Measurements from ENCODE around the gene KIAA2012. TPM values are rescaled to one million over a fixed set of nuclear protein-coding genes. Genes with fewer than 3 reads are reported as not detected.

KIAA2012 gene
- total RNA-seq, 1 donor from 2014 or later, result 1.3 TPM

GRCh38 chr2:202184557-202184956 is 111.5 kb downstream of the KIAA2012 start:
- TF ChIP-seq CTCF (conservative IDR thresholded peaks at IDR 0.05), result no peak
- no peaks in the 10 kb centered on the region for H3K36me3 Mint-ChIP-seq
- no peaks in the 10 kb centered on the region for H3K27me3 Mint-ChIP-seq
- H3K4me1 Mint-ChIP-seq (ENCODE audit: unreplicated experiment), result peaks cover 11% of the 10 kb centered on the region
- DNase-seq (ENCODE audit: extremely low spot score, unreplicated experiment), result no peak
- H3K9me3 Mint-ChIP-seq, result no peaks in the 10 kb centered on the region
- no peak overlapping the region for H3K4me3 Mint-ChIP-seq
- no peak overlapping the region for H3K27ac Mint-ChIP-seq

- H3K9me3 Mint-ChIP-seq, result no peaks in the 10 kb centered on the region
- DNase-seq (ENCODE audit: extremely low spot score, unreplicated experiment), result no peak
- peaks cover 11% of the 10 kb centered on the region for H3K4me1 Mint-ChIP-seq (ENCODE audit: unreplicated experiment)
- no peaks in the 10 kb centered on the region for H3K36me3 Mint-ChIP-seq
- H3K4me3 Mint-ChIP-seq, result no peak overlapping the region
- no peak for TF ChIP-seq CTCF (conservative IDR thresholded peaks at IDR 0.05)
- no peaks in the 10 kb centered on the region for H3K27me3 Mint-ChIP-seq
- H3K27ac Mint-ChIP-seq, result no peak overlapping the region
These were observed 112.1 kb downstream of the KIAA2012 start for GRCh38 chr2:202185156-202185555.

DNA sequence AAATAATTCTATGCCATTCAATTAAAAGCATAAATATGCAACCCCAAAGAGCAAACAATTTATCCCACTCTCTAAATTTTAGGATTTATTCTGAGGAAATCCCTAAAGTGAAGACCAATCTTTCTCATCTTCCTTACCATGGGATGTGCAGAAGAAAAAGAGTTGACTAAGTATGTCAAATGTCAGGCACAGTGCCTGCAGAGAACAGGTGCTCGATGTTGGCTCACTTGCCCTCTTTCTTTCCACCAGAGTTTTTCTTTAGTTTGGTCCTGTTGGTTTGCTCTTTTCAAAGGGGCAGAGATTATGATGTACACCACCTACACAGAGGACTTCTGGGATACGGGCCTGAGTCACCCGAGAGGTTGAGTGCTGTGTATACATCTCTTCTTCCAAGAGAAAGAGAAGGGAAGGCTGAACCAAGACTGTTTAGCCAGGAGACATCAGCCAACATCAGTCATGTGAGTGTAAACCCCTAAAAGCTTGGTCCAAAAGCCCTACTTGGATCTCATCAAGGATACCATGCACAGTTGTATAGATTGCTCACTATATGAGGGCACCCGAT is 113.7 kb downstream of the KIAA2012 start:
- no peak for TF ChIP-seq CTCF (conservative IDR thresholded peaks at IDR 0.05)
- Mint-ChIP-seq H3K27ac (no peak overlapping the region), H3K27me3 (no peaks in the 10 kb centered on the region), H3K4me1 (ENCODE audit: unreplicated experiment) (peaks cover 11% of the 10 kb centered on the region), H3K4me3 (no peak overlapping the region), H3K36me3 (no peaks in the 10 kb centered on the region), H3K9me3 (no peaks in the 10 kb centered on the region)
- no peak for DNase-seq (ENCODE audit: extremely low spot score, unreplicated experiment)

- DNase-seq (ENCODE audit: extremely low spot score, unreplicated experiment), result no peak
- TF ChIP-seq CTCF (conservative IDR thresholded peaks at IDR 0.05), result no peak
- no peaks in the 10 kb centered on the region for H3K36me3 Mint-ChIP-seq
- peaks cover 11% of the 10 kb centered on the region for H3K4me1 Mint-ChIP-seq (ENCODE audit: unreplicated experiment)
- no peaks in the 10 kb centered on the region for H3K27me3 Mint-ChIP-seq
- no peaks in the 10 kb centered on the region for H3K9me3 Mint-ChIP-seq
- H3K27ac Mint-ChIP-seq, result no peak overlapping the region
- H3K4me3 Mint-ChIP-seq, result no peak overlapping the region
These were observed 114.5 kb downstream of the KIAA2012 start for GRCh38 chr2:202187570-202187969.

DNA sequence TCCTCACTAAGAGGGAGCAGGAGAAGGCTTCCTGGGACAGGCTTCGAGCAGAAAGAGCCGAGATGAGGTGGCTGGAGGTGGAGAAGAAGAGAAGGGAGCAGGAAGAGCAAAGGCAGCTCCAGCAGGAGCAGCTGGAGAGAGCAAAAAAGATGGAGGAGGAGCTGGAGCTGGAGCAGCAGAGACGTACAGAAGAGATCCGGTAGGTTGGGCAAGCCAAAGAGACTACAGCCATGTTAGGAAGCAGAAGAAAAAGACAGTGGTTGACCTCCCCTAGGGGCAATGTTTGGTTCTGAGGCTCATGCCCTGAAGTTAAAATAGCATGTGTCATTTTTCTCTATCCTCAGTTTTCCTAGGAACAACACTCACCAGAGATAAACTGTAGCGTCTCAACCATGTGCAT is 120.2 kb downstream of the KIAA2012 start:
- no peak for TF ChIP-seq CTCF (conservative IDR thresholded peaks at IDR 0.05)

GRCh38 chr2:202193881-202194353 is 120.9 kb downstream of the KIAA2012 start:
- H3K4me3 Mint-ChIP-seq, result no peak overlapping the region
- TF ChIP-seq CTCF (conservative IDR thresholded peaks at IDR 0.05), result no peak
- H3K27ac Mint-ChIP-seq, result no peak overlapping the region

More for the DNA sequence above, 120.2 kb downstream of the KIAA2012 start:
- no peaks in the 10 kb centered on the region for H3K36me3 Mint-ChIP-seq
- peaks cover 12% of the 10 kb centered on the region for H3K4me1 Mint-ChIP-seq (ENCODE audit: unreplicated experiment)
- no peak for DNase-seq (ENCODE audit: extremely low spot score, unreplicated experiment)
- H3K4me3 Mint-ChIP-seq, result no peak overlapping the region
- H3K27ac Mint-ChIP-seq, result no peak overlapping the region
- no peaks in the 10 kb centered on the region for H3K9me3 Mint-ChIP-seq
- H3K27me3 Mint-ChIP-seq, result no peaks in the 10 kb centered on the region

More at GRCh38 chr2:202193881-202194353, 120.9 kb downstream of the KIAA2012 start:
- DNase-seq (ENCODE audit: extremely low spot score, unreplicated experiment), result no peak
- H3K27me3 Mint-ChIP-seq, result no peaks in the 10 kb centered on the region
- peaks cover 12% of the 10 kb centered on the region for H3K4me1 Mint-ChIP-seq (ENCODE audit: unreplicated experiment)
- no peaks in the 10 kb centered on the region for H3K9me3 Mint-ChIP-seq
- H3K36me3 Mint-ChIP-seq, result no peaks in the 10 kb centered on the region
